Measurements from ENCODE around the gene FOXJ2.
"Not testable (repeated sequence)": the region's sequence is repeated elsewhere in the genome, so short reads cannot be mapped to it uniquely, and the experiment has no call there.

The FOXJ2 gene

DNA sequence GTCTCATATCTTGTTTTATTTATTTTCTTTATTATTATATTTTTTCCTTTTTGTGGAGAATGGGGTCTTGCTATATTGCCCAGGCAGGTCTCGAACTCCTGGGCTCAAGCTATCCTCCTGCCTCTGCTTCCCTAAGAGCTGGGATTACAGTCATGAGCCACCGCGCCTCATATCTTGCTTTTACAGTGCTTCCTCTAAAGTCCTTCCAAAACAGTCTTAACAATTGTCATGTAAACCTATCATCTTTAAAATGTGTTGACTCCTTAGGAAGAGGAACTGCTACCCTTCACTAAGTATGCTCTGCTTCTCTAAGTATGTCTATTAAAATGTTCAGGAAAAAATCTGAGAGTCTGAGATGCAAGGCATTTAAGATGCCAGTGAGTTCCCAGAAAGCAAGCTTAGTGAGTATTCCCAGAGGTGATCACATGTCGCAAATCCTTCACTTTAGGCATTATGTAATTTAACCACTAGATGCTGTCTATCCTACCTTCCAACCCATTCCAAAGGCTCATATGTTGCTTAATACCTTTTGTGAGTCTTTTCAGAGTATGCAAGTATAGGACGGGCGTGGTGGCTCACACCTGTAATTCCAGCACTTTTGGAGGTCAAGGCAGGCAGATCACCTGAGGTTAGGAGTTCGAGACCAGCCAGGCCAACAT is 19.7 kb upstream of the FOXJ2 start:
- Mint-ChIP-seq H3K4me1 (peaks cover 2% of the 10 kb centered on the region), H3K27ac (no peak overlapping the region), H3K4me3 (no peak overlapping the region), H3K36me3 (no peaks in the 10 kb centered on the region), H3K9me3 (no peaks in the 10 kb centered on the region), H3K27me3 (peaks cover 39% of the 10 kb centered on the region)
- DNase-seq = no peak
- CTCF ChIA-PET = interaction anchor here (0.7 kb wide), 1 partner anchor 34 kb away, joined by 3 read pairs; no protein-coding TSS in a partner anchor

DNA sequence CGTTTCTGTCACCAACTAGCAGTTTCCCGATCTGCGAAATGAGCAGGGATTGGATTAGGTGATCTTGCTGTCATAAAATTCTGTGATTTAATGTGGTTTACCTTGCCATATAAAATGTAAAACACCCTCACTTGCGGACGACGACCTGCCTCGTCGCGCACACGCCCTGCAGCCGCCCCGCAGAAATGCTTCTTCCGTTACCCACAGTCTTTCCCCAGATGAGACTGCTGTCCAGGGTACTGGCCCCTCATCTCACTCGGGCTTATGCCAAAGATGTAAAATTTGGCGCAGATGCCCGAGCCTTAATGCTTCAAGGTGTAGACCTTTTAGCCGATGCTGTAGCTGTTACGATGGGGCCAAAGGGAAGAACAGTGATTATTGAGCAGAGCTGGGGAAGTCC is 17.7 kb upstream of the FOXJ2 start:
- no peak for DNase-seq
- H3K4me1 Mint-ChIP-seq = peaks cover 7% of the 10 kb centered on the region
- no peaks in the 10 kb centered on the region for H3K36me3 Mint-ChIP-seq
- no peak overlapping the region for H3K4me3 Mint-ChIP-seq
- CTCF ChIA-PET = interaction anchor here (1.3 kb wide), 1 partner anchor 152 kb away, joined by 4 read pairs; no protein-coding TSS in a partner anchor
- H3K27ac Mint-ChIP-seq = no peak overlapping the region
- peaks cover 55% of the 10 kb centered on the region for H3K27me3 Mint-ChIP-seq
- no peaks in the 10 kb centered on the region for H3K9me3 Mint-ChIP-seq

DNA sequence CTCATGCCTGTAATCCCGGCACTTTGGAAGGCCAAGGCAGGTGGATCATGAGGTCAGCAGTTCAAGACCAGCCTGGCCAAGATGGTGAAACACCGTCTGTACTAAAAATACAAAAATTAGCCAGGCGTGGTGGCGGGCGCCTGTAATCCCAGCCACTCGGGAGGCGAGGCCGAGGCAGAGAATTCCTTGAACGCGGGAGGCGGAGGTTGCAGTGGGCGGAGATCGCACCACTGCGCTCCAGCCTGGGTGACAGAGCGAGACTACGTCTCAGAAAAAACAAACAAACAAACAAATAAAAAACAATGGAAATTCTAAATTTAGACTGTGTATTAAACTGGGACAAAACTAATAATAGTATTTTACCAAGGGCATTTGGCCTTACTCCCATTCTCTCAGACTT is 14.3 kb upstream of the FOXJ2 start:
- DNase-seq, H3K4me1 Mint-ChIP-seq, H3K9me3 Mint-ChIP-seq, CTCF ChIA-PET, H3K27ac Mint-ChIP-seq, H3K36me3 Mint-ChIP-seq: not testable (repeated sequence)
- peaks cover 52% of the 10 kb centered on the region for H3K27me3 Mint-ChIP-seq
- peak overlapping the region; percentile 37 for H3K4me3 Mint-ChIP-seq

DNA sequence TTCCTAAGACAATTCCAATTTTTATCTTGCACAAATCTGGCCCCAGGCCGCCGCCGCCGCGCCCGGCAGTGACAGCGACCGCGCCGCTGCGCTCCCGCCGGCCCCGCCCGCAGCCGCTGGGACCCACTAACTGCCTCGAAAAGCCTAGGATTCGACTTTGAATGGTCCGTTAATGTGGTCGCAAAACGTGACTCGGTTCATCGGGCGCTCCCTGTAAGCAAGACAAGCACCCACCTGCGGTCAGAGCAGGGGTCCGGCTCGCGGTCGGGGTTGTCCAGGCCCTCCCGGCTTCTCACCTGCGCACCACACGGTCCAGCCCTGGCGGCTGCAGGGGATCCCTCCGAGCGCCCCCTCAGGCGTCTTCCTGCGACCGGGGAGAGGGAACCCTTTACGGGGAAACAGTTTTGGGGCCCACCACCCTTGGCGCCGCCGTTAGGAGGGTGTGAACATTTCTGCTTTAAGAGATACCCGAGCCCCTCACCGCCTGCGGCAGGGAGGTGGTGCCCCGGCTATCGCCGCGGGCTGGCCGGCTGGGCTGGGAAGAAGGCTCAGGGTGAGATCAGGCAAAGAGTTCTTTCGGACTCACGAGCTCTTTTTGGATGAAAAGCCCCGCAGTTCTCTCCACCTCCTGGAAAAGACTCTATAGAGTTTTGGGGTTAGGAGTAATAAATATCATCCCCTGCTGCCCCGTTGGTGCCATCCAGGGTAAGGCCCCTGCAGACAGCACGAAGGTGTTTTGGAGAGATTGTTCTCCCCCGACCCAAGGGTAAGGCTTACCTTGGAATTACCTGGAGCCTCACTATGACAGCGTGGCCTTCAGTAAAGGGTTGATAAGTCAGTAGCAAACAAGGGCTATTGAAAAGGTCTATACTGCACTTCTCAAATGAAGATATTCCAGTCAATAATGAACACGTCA is 13.6 kb upstream of the FOXJ2 start:
- Mint-ChIP-seq H3K4me1 (peaks cover 7% of the 10 kb centered on the region), H3K4me3 (peak overlapping the region; percentile 23), H3K36me3 (no peaks in the 10 kb centered on the region), H3K27me3 (peaks cover 52% of the 10 kb centered on the region), H3K27ac (no peak overlapping the region), H3K9me3 (no peaks in the 10 kb centered on the region)
- peak; percentile 32 for DNase-seq
- CTCF ChIA-PET = no interaction called here

DNA sequence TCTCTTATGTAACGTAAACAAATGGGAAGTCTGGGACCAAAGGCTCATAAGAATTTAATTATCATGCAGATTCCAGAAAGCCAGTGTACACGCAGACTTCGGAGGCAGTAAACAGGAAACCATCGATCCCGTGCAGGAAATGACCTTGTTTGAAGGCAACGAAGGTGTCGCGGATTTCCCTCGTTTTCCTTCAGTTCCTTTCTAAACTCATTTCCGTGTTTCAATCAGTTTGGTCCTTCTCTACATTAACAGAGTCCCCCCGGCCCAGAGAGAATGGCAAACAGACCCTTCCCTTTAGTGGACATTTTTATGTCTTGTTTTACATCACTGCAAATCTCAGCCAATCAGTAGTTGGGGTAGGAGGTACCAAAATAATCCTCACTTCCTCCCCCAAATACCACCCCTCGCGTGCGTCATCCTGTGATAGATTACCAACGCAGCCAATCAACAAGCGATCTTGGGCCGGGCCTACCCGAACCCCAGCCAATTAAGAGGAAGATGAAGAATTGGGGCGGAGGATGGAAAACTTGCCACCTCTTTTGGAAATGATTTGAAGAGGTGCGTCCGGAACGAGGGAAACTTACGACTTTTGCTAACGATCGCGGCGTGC is 6.1 kb upstream of the FOXJ2 start:
- peaks cover 17% of the 10 kb centered on the region for H3K4me1 Mint-ChIP-seq
- no peaks in the 10 kb centered on the region for H3K36me3 Mint-ChIP-seq
- CTCF ChIA-PET = no interaction called here
- H3K9me3 Mint-ChIP-seq = no peaks in the 10 kb centered on the region
- H3K27ac Mint-ChIP-seq = peak overlapping the region; percentile 98
- no peaks in the 10 kb centered on the region for H3K27me3 Mint-ChIP-seq
- peak overlapping the region; percentile 84 for H3K4me3 Mint-ChIP-seq
- peak; percentile 98 for DNase-seq

DNA sequence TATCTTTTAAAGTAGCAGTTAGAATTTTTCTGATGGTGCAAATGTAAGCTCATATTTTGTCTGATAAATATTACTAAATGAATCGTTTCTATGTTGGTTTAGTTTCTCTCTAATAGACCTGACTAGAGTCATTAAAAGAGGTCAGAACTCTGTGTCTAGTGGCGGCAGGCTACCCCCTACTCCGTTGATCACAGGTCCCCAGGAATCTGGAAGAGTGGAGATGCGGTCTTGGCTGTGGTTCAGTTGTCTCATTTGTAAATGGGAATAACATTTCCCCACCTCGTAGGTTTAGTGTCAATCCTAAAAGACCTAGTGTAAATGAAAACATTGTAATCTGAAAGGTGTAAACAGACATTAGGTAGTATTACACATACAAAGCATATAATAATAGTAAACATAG is 4.7 kb upstream of the FOXJ2 start:
- H3K27me3 Mint-ChIP-seq = no peaks in the 10 kb centered on the region
- no peaks in the 10 kb centered on the region for H3K36me3 Mint-ChIP-seq
- H3K4me3 Mint-ChIP-seq = peak overlapping the region; percentile 84
- no peak for DNase-seq
- CTCF ChIA-PET = interaction anchor here (0.6 to 1.9 kb wide), 3 partner anchors 11 to 50 kb away, joined by 3 to 6 read pairs (median 4); no protein-coding TSS in a partner anchor
- H3K9me3 Mint-ChIP-seq = no peaks in the 10 kb centered on the region
- peak overlapping the region; percentile 98 for H3K27ac Mint-ChIP-seq
- peaks cover 22% of the 10 kb centered on the region for H3K4me1 Mint-ChIP-seq

DNA sequence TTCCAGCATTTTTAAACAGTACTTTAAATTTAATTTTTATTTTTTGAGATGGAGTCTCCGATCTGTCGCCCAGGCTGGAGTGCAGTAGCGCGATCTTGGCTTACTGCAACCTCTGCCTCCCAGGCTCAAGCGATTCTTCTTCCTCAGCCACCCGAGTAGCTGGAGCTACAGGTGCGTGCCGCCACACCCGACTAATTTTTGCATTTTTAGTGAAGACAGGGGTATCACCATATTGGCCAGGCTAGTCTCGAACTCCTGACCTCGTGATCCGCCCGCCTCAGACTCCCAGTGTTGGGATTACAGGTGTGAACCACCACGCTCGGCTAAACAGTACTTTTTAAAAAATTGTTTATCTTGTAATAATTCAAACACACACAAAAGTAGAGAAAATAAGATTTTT is 4.2 kb upstream of the FOXJ2 start:
- H3K27me3 Mint-ChIP-seq = no peaks in the 10 kb centered on the region
- no peaks in the 10 kb centered on the region for H3K36me3 Mint-ChIP-seq
- no peaks in the 10 kb centered on the region for H3K9me3 Mint-ChIP-seq
- H3K27ac Mint-ChIP-seq = no peak overlapping the region
- CTCF ChIA-PET = interaction anchor here (0.6 to 1.9 kb wide), 3 partner anchors 11 to 50 kb away, joined by 3 to 6 read pairs (median 4); no protein-coding TSS in a partner anchor
- DNase-seq = no peak
- H3K4me3 Mint-ChIP-seq = peak overlapping the region; percentile 29
- H3K4me1 Mint-ChIP-seq = peaks cover 23% of the 10 kb centered on the region

DNA sequence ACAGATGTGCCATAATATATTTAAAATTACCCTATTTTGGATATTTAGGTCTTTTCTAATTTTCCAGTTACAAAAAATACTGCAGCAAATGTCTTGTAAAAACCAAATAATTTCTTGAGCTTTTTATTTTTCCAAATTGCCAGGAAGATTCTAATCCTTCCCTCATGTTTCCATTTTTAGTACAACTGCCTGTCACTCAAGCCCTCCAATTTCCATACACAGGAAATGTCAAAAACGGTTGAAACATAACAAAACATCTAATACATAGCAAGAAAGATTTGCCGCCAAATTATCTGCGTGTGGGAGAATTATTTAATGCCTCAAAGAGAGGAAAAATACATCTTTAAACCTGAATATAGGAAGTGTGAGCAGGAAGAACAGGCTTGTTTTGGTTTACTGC is 2.3 kb upstream of the FOXJ2 start:
- CTCF ChIA-PET = no interaction called here
- no peak for DNase-seq
- H3K4me1 Mint-ChIP-seq = peaks cover 40% of the 10 kb centered on the region

DNA sequence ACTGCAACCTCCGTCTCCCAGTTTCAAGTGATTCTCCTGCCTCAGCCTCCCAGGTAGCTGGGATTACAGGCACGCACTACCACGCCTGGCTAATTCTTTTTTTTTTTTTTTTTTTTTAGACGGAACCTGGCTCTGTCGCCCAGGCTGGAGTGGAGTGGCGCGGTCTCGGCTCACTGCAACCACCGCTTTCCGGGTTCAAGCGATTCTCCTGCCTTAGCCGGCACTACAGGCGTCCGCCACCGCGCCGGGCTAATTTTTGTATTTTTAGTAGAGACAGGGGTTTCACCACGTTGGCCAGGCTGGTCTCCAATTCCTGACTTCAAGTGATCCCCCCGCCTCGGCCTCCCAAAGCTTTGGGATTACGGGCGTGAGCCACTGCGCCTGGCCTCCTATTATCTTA is 1.5 kb upstream of the FOXJ2 start:
- H3K27ac Mint-ChIP-seq, H3K4me3 Mint-ChIP-seq, CTCF ChIA-PET, H3K27me3 Mint-ChIP-seq, H3K36me3 Mint-ChIP-seq, DNase-seq, H3K9me3 Mint-ChIP-seq: not testable (repeated sequence)
- peaks cover 47% of the 10 kb centered on the region for H3K4me1 Mint-ChIP-seq

More for the DNA sequence above, 2.3 kb upstream of the FOXJ2 start:
- H3K27me3 Mint-ChIP-seq = no peaks in the 10 kb centered on the region
- H3K36me3 Mint-ChIP-seq = peaks cover 4% of the 10 kb centered on the region
- H3K4me3 Mint-ChIP-seq = no peak overlapping the region
- no peaks in the 10 kb centered on the region for H3K9me3 Mint-ChIP-seq
- no peak overlapping the region for H3K27ac Mint-ChIP-seq

DNA sequence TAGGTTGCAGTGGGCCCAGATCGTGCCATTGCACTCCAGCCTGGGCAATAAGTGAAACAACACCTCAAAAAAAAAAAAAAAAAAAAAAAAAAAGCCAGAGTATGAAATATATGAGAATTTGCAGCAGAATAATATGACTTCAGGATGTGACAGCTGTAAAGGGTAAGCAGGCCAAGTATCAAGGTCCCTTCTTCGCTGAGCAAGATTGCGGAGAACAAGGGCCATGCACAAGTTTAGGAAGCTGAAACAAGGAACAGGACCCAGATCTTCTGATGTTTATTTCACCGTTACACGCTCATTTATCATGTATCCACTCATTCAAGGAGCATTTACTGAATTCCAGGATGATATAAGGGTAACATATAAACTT is 659 bp upstream of the FOXJ2 start:
- no peaks in the 10 kb centered on the region for H3K9me3 Mint-ChIP-seq
- H3K36me3 Mint-ChIP-seq = peaks cover 10% of the 10 kb centered on the region
- peak overlapping the region; percentile 81 for H3K27ac Mint-ChIP-seq
- H3K4me1 Mint-ChIP-seq = peaks cover 49% of the 10 kb centered on the region
- DNase-seq = no peak
- no peaks in the 10 kb centered on the region for H3K27me3 Mint-ChIP-seq
- H3K4me3 Mint-ChIP-seq = peak overlapping the region; percentile 79
- CTCF ChIA-PET = interaction anchor here (1.1 kb wide), 1 partner anchor 11 kb away, joined by 3 read pairs; no protein-coding TSS in a partner anchor

DNA sequence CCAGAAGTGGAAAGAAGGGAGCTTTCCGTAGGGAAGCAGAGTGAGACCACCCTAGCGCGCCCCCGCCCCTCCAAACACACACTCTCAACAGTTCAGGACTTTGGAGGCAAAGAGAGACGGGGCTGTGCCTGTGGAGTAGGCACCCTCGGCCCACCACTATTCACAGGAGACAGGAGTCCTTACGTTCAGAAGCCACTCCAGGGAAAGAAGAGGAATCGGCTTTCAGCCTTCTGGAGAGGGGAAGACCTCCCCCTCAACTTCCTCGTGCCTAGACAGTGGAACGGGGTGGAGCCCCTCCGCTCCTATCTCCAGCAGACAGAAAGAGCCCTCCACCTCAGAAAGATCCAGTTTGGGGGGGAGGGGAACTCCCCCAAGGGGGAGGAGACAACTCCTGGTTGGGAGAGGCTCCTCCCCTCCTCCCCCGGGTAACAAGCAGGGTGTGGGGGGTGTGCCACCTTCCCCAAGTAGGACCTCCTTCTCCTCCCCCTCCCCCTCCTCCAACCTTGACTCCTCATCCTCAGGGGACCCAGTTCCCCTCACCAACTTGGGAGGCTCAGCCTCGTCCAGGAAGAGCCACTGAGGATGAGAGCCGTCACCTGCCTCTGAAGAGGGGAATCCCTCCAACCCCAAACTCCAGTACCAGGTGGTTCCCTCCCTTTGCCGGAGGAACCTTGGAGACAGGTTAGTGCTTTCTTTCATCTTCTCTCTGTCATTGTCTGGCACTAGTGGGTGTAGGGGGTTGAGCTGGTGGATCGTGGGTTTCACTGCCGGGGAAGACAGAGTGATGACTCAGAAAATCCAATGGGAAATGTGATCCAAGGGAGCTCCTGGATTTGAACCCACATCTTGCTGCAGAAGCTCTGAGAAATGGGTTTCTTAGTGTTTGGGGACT is 883 bp downstream of the FOXJ2 start:
- peak overlapping the region; percentile 82 for H3K4me3 Mint-ChIP-seq
- H3K4me1 Mint-ChIP-seq = peaks cover 56% of the 10 kb centered on the region
- no peaks in the 10 kb centered on the region for H3K27me3 Mint-ChIP-seq
- no peaks in the 10 kb centered on the region for H3K9me3 Mint-ChIP-seq
- CTCF ChIA-PET = interaction anchor here (0.6 to 2.7 kb wide), 5 partner anchors 10 to 100 kb away, joined by 3 to 9 read pairs (median 4); no protein-coding TSS in a partner anchor
- H3K36me3 Mint-ChIP-seq = peaks cover 10% of the 10 kb centered on the region
- H3K27ac Mint-ChIP-seq = peak overlapping the region; percentile 68
- peak; percentile 64 for DNase-seq

DNA sequence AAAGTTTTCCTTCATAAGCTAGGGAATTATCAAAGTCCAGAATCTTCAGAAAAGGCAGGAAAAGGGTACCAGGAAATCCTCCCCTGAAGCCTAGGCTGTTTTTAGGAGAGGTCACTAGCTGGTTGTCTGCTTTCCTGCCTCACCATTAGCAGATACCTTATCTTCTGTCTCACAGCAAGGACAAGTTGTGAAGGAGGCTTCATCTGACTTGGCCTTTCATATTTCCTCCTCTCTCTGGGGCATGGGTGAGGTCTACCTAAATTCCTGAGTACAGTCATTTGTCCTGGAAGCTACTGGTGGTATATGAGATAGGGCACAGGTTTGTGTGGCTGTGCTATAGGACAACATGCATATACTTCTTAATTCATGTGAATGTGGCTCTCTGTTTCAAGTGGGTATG is 2.3 kb downstream of the FOXJ2 start:
- no peak for DNase-seq
- Mint-ChIP-seq H3K4me3 (peak overlapping the region; percentile 82), H3K27ac (peak overlapping the region; percentile 24), H3K36me3 (peaks cover 11% of the 10 kb centered on the region), H3K4me1 (peaks cover 64% of the 10 kb centered on the region), H3K9me3 (no peaks in the 10 kb centered on the region), H3K27me3 (no peaks in the 10 kb centered on the region)
- CTCF ChIA-PET = interaction anchor here (1.5 to 2.7 kb wide), 2 partner anchors 43 to 101 kb away, joined by 3 to 9 read pairs; no protein-coding TSS in a partner anchor

DNA sequence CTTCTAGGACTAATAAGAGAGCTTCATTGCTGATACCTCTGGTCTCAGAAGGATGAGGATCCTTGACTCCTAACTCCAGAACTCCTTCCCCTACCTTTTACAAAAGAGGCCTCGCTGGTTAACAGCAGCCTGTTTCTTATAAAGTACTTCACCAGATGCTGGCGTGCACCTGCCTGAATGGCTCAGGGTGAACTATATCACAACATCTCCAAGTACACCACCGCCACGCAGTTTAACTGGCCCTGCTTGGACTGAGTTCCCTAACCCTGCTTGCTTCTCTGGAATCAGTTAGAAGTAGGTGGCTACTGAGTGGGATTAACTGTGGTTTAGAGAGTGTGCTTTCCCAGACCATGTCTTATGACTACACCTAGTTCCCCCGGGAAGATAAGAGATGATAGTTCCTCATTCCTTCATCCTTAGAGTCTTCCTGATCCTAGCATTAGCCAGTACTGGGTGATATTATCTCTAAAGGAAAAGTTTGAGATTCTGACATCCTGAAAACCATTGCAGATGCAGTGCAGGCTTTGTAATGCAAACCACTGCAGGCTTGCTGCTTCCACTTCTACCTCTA is 3.0 kb downstream of the FOXJ2 start:
- H3K4me1 Mint-ChIP-seq = peaks cover 64% of the 10 kb centered on the region
- H3K4me3 Mint-ChIP-seq = no peak overlapping the region
- peaks cover 16% of the 10 kb centered on the region for H3K36me3 Mint-ChIP-seq
- H3K9me3 Mint-ChIP-seq = no peaks in the 10 kb centered on the region
- CTCF ChIA-PET = interaction anchor here (2.7 kb wide), 1 partner anchor 42 kb away, joined by 9 read pairs; no protein-coding TSS in a partner anchor
- H3K27me3 Mint-ChIP-seq = no peaks in the 10 kb centered on the region
- no peak for DNase-seq
- no peak overlapping the region for H3K27ac Mint-ChIP-seq
